B cell (primary cell): ENCODE data around the gene NSG1. TPM values are rescaled to one million over a fixed set of nuclear protein-coding genes. Genes with fewer than 3 reads are reported as not detected.

Source experiments
- ATAC-seq: fragments of 200-7000 bp; cut with Tn5 transposase; one replicate; pipeline ENCODE4 v1.10.0; 2021; ENCODE audit warnings: low read depth, mild to moderate bottlenecking, moderate number of reproducible peaks, moderate library complexity
- CTCF ChIA-PET: fragments of 350-600 bp; sonication (Branson Sonifier 250); formaldehyde crosslinking; loops from one replicate; lab custom pipeline; 2021; ENCODE audit warnings: antibody characterized with exemption, inconsistent platforms; lab: Charles Lee
- POLR2A ChIA-PET: fragments of 350-600 bp; sonication (Branson Sonifier 250); formaldehyde crosslinking; loops from one replicate; lab custom pipeline; 2021; ENCODE audit warnings: antibody characterized with exemption; lab: Charles Lee
- DNase-seq: peaks from one replicate; pipeline ENCODE4 v3.0.0; 2013
- H2AFZ ChIP-seq: 2 replicates; pipeline ENCODE4 v1.6.1; 2012; ENCODE audit warnings: mild to moderate bottlenecking, low read depth, low read length; ENCODE audit not compliant: insufficient read depth, poor library complexity, severe bottlenecking
- H3K27ac ChIP-seq, 2 donors: 1 replicate in 1 of 2; 2 replicates in 1 of 2; pipeline ENCODE4 v1.5.1; 2012 to 2013; ENCODE audit warnings: low read length in 2 of 2, mild to moderate bottlenecking in 2 of 2, moderate library complexity in 1 of 2
- H3K27me3 ChIP-seq, 4 experiments: fragments of 200-600 bp in 1 of 4; sonication (generic) in 1 of 4; replicated peaks in 1 of 4; 1 replicate in 2 of 4; 2 replicates in 2 of 4; pipeline versions ENCODE4 v1.6.1 to v1.7.0; 2013 to 2016; ENCODE audit warnings: low read length in 3 of 4, mild to moderate bottlenecking in 2 of 4, mixed read lengths in 1 of 4, moderate library complexity in 1 of 4; ENCODE audit not compliant: insufficient read depth in 4 of 4, control insufficient read depth in 3 of 4; ENCODE audit errors: control extremely low read depth in 1 of 4
- H3K36me3 ChIP-seq, 2 experiments: replicated peaks in 1 of 2; 1 replicate in 1 of 2; 2 replicates in 1 of 2; pipeline versions ENCODE4 v1.6.1 to v1.7.1; 2013; ENCODE audit warnings: low read length in 1 of 2; ENCODE audit not compliant: insufficient read depth in 2 of 2, control insufficient read depth in 1 of 2; ENCODE audit errors: control extremely low read depth in 1 of 2, extremely low read depth in 1 of 2
- H3K4me1 ChIP-seq, 2 donors: fragments of 200-600 bp in 1 of 2; sonication (generic) in 1 of 2; 1 replicate in 1 of 2; 2 replicates in 1 of 2; pipeline versions ENCODE4 v1.5.1 to v1.6.1; 2013 to 2017; ENCODE audit warnings: low read length in 2 of 2; ENCODE audit not compliant: control insufficient read depth in 2 of 2, insufficient read depth in 2 of 2
- H3K4me2 ChIP-seq: replicated peaks from 2 replicates; pipeline ENCODE3; 2012; ENCODE audit warnings: mild to moderate bottlenecking, low read depth, low read length; ENCODE audit not compliant: poor library complexity, severe bottlenecking
- H3K4me3 ChIP-seq, 5 experiments: fragments of 200-600 bp in 1 of 5; sonication (generic) in 1 of 5; 1 replicate in 3 of 5; 2 replicates in 2 of 5; pipeline versions ENCODE4 v1.5.1 to v1.7.0; 2011 to 2016; ENCODE audit warnings: low read length in 4 of 5, mild to moderate bottlenecking in 4 of 5, low read depth in 2 of 5, control low read depth in 1 of 5, moderate library complexity in 1 of 5; ENCODE audit not compliant: insufficient read depth in 1 of 5; ENCODE audit errors: control extremely low read depth in 1 of 5, extremely low read depth in 1 of 5
- H3K79me2 ChIP-seq: fragments of 200-600 bp; sonication (generic); one replicate; pipeline ENCODE4 v1.6.0; 2016; ENCODE audit warnings: low read length; ENCODE audit not compliant: control insufficient read depth, insufficient read depth
- H3K9ac ChIP-seq: fragments of 200-600 bp; sonication (generic); 2 replicates; pipeline ENCODE4 v1.6.1; 2017; ENCODE audit warnings: mild to moderate bottlenecking, low read length, moderate library complexity
- H3K9me3 ChIP-seq, 3 donors: one replicate each; pipeline versions ENCODE4 v1.6.1 to v1.7.1; 2013; ENCODE audit warnings: low read length in 2 of 3; ENCODE audit not compliant: control insufficient read depth in 2 of 3, insufficient read depth in 1 of 3; ENCODE audit errors: control extremely low read depth in 1 of 3
- H4K20me1 ChIP-seq: 2 replicates; pipeline ENCODE4 v1.6.0; 2012; ENCODE audit warnings: mild to moderate bottlenecking, low read length; ENCODE audit not compliant: insufficient read depth, control insufficient read depth, poor library complexity, severe bottlenecking
- H3K27ac Mint-ChIP-seq: one replicate; pipeline ENCODE4 v1.8.0; 2021; ENCODE audit warnings: mixed read lengths
- H3K27me3 Mint-ChIP-seq: one replicate; pipeline ENCODE4 v1.8.0; 2021; ENCODE audit warnings: mixed read lengths
- H3K4me1 Mint-ChIP-seq: one replicate; pipeline ENCODE4 v1.8.0; 2021; ENCODE audit warnings: mixed read lengths
- H3K4me3 Mint-ChIP-seq: one replicate; pipeline ENCODE4 v1.8.0; 2021; ENCODE audit warnings: mixed read lengths
- H3K9me3 Mint-ChIP-seq: one replicate; pipeline ENCODE4 v1.8.0; 2022; ENCODE audit warnings: mixed read lengths; ENCODE audit not compliant: insufficient read depth
- CTCF ChIP-seq: fragments of 200-600 bp; IDR thresholded peaks from one replicate; pipeline ENCODE4 v1.8.0; 2022; ENCODE audit warnings: antibody characterized with exemption, mild to moderate bottlenecking
- EZH2 ChIP-seq: IDR thresholded peaks from 2 replicates; pipeline ENCODE4 v1.6.1; 2012; ENCODE audit warnings: borderline replicate concordance, low read depth, mild to moderate bottlenecking, moderate library complexity, low read length; ENCODE audit not compliant: insufficient read depth, poor library complexity, severe bottlenecking
- WGBS: methylation state at CpG from one replicate; pipeline ENCODE4 v1.1.5; 2013; ENCODE audit warnings: missing lambda C conversion rate; ENCODE audit not compliant: insufficient coverage; 5-methylcytosine and 5-hydroxymethylcytosine counted together
- intact Hi-C: fragments of 100-400 bp; cut with micrococcal nuclease; formaldehyde crosslinking; loops from one replicate; pipeline ENCODE4 v1.10.0; 2022
- polyA plus RNA-seq: library from polyadenylated mRNA; depleted of rRNA; stranded (reverse); fragments of >200 nt; gene quantifications from 2 replicates; pipeline ENCODE4 v1.2.3, GENCODE V29; 2012
- total RNA-seq, 2 donors: library from RNA; stranded (reverse); fragments of 120-200 nt in 1 of 2; gene quantifications; 1 replicate in 1 of 2; 2 replicates in 1 of 2; pipeline versions ENCODE4 v1.2.3 to v1.2.4, GENCODE V29; 2013 to 2022

The NSG1 gene
- total and polyA plus RNA-seq, 2 donors (not counting 1 experiment from before 2014, with no cell fraction given), result not detected

- Histone ChIP-seq H4K20me1 (no peaks in the 10 kb centered on the region), H3K79me2 (no peaks in the 10 kb centered on the region), H3K9me3 (no peaks in the 10 kb centered on the region), H3K36me3 (peaks cover 0 to 4% of the 10 kb centered on the region in 2 experiments), H3K27ac (no peak overlapping the region), H3K4me3 (no peak overlapping the region), H3K4me1 (no peaks in the 10 kb centered on the region), H3K4me2 (no peak overlapping the region), H2AFZ (no peak overlapping the region), H3K27me3 (no peaks in the 10 kb centered on the region), H3K9ac (no peak overlapping the region)
- Mint-ChIP-seq H3K9me3 (no peaks in the 10 kb centered on the region), H3K27me3 (no peaks in the 10 kb centered on the region), H3K4me3 (no peak overlapping the region), H3K27ac (no peak overlapping the region), H3K4me1 (peaks cover 2% of the 10 kb centered on the region)
- no peak for TF ChIP-seq EZH2
- TF ChIP-seq CTCF, result no peak
- CTCF ChIA-PET, result no interaction called here
- POLR2A ChIA-PET, result no interaction called here
- intact Hi-C loops, result no loop called here
- ATAC-seq (no peak), DNase-seq (no peak)
These were observed 59.5 kb downstream of the NSG1 start for GRCh38 chr4:4446434-4446833.

GRCh38 chr4:4455210-4455865 lies 68.4 kb downstream of the NSG1 start:
- Histone ChIP-seq H3K9me3 (peaks cover 0 to 2% (median 0%) of the 10 kb centered on the region in 3 donors), H4K20me1 (no peaks in the 10 kb centered on the region), H3K79me2 (no peaks in the 10 kb centered on the region), H3K27ac (no peak overlapping the region), H3K36me3 (peaks cover 5 to 52% of the 10 kb centered on the region in 2 experiments), H3K4me2 (no peak overlapping the region), H3K9ac (no peak overlapping the region), H3K4me3 (no peak overlapping the region), H3K27me3 (no peaks in the 10 kb centered on the region), H2AFZ (no peak overlapping the region), H3K4me1 (peaks cover 0 to 4% of the 10 kb centered on the region in 2 donors)
- DNase-seq, result no peak
- Mint-ChIP-seq H3K27me3 (no peaks in the 10 kb centered on the region), H3K4me1 (peaks cover 16% of the 10 kb centered on the region), H3K4me3 (no peak overlapping the region), H3K9me3 (no peaks in the 10 kb centered on the region), H3K27ac (no peak overlapping the region)
- 70% methylated on average over 5 of the region's 5 CpGs for whole genome bisulfite sequencing
- no peak for ATAC-seq
- CTCF ChIA-PET, result no interaction called here
- TF ChIP-seq EZH2 (no peak), CTCF (no peak)
- intact Hi-C loops, result no loop called here
- POLR2A ChIA-PET, result no interaction called here
